DND-41 (cell line): ENCODE measurements around the gene C11orf52.

Experiments used
- EZH2 ChIP-seq: IDR thresholded peaks from 3 replicates; pipeline ENCODE4 v1.6.1; 2012; ENCODE audit warnings: borderline replicate concordance, low read depth, mild to moderate bottlenecking, moderate library complexity, low read length, inconsistent platforms; ENCODE audit not compliant: severe bottlenecking
- TF ChIP-seq, protein P1 (sequence below): IDR thresholded peaks from 2 replicates; pipeline ENCODE4 v1.5.1; 2012; ENCODE audit warnings: borderline replicate concordance, low read length, moderate library complexity, mild to moderate bottlenecking; ENCODE audit not compliant: poor library complexity, severe bottlenecking; ENCODE audit errors: extremely low read depth

DNA sequence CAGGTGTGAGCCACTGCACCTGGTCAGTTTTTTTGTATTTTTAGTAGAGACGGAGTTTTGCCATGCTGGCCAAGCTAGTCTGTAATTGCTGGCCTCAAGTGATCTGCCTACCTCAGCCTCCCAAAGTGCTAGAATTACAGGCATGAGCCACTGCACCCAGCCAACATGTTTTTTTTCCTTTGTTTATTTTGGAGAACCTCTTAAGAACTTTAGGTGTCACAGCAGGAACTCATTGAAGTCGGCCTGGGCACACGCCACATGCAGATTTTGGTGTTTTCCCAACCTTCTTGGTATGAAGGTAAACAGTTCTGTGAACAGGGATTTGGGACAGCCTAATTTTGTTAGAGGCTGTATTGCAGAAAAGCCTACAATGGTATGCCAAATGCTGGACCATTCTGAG is 27.8 kb downstream of the C11orf52 start:
- TF ChIP-seq, protein P1, sequence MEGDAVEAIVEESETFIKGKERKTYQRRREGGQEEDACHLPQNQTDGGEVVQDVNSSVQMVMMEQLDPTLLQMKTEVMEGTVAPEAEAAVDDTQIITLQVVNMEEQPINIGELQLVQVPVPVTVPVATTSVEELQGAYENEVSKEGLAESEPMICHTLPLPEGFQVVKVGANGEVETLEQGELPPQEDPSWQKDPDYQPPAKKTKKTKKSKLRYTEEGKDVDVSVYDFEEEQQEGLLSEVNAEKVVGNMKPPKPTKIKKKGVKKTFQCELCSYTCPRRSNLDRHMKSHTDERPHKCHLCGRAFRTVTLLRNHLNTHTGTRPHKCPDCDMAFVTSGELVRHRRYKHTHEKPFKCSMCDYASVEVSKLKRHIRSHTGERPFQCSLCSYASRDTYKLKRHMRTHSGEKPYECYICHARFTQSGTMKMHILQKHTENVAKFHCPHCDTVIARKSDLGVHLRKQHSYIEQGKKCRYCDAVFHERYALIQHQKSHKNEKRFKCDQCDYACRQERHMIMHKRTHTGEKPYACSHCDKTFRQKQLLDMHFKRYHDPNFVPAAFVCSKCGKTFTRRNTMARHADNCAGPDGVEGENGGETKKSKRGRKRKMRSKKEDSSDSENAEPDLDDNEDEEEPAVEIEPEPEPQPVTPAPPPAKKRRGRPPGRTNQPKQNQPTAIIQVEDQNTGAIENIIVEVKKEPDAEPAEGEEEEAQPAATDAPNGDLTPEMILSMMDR = no peak
- no peak for TF ChIP-seq EZH2
